Lung (tissue), 12 donors: ENCODE results near the gene CLTA. TPM values are rescaled to one million over a fixed set of nuclear protein-coding genes. Genes with fewer than 3 reads are reported as not detected.

Experiments
- ATAC-seq: fragments of 200-7000 bp; cut with Tn5 transposase; one replicate; pipeline ENCODE4 v1.9.1; 2020; ENCODE audit warnings: moderate number of reproducible peaks; ENCODE audit not compliant: insufficient read depth, low FRiP score
- DNase-seq, 3 donors: peaks; one replicate each; pipeline ENCODE4 v3.0.0-alpha.2; 2013 to 2017
- H3K27ac ChIP-seq, 2 donors: one replicate each; pipeline ENCODE4 v1.5.1; 2013; ENCODE audit warnings: mild to moderate bottlenecking in 2 of 2, moderate library complexity in 2 of 2, control low read depth in 1 of 2, inconsistent platforms in 1 of 2, low read depth in 1 of 2, low read length in 1 of 2
- H3K27me3 ChIP-seq, 3 donors: one replicate each; pipeline ENCODE4 v1.5.1; 2013; ENCODE audit warnings: low read length in 2 of 3; ENCODE audit not compliant: control insufficient read depth in 3 of 3, insufficient read depth in 3 of 3
- H3K36me3 ChIP-seq, 4 donors: one replicate each; pipeline ENCODE4 v1.5.1; 2013; ENCODE audit warnings: low read length in 4 of 4, mild to moderate bottlenecking in 1 of 4, moderate library complexity in 1 of 4; ENCODE audit not compliant: control insufficient read depth in 4 of 4, insufficient read depth in 4 of 4
- H3K4me1 ChIP-seq, 5 donors: one replicate each; pipeline ENCODE4 v1.5.1; 2013; ENCODE audit warnings: low read length in 5 of 5, mild to moderate bottlenecking in 2 of 5, moderate library complexity in 1 of 5; ENCODE audit not compliant: control insufficient read depth in 5 of 5, insufficient read depth in 5 of 5
- H3K4me3 ChIP-seq: one replicate; pipeline ENCODE4 v1.5.1; 2013; ENCODE audit warnings: mild to moderate bottlenecking, control low read depth, moderate library complexity
- H3K9ac ChIP-seq, 2 donors: one replicate each; pipeline ENCODE4 v1.5.1; 2013; ENCODE audit warnings: low read length in 2 of 2, control low read depth in 1 of 2; ENCODE audit not compliant: insufficient read depth in 1 of 2
- H3K9me3 ChIP-seq, 4 donors: one replicate each; pipeline ENCODE4 v1.5.1; 2013; ENCODE audit warnings: low read length in 3 of 4, mild to moderate bottlenecking in 1 of 4, moderate library complexity in 1 of 4; ENCODE audit not compliant: control insufficient read depth in 4 of 4, insufficient read depth in 3 of 4
- WGBS, 2 donors: extraction: QIAGEN DNeasy Blood & Tissue Kit; methylation state at CpG; one replicate each; pipeline ENCODE4 v1.1.7; 2013; 5-methylcytosine and 5-hydroxymethylcytosine counted together
- polyA plus RNA-seq, 2 donors: library from polyadenylated mRNA; stranded (reverse); fragments of 200-250 nt; gene quantifications; one replicate each; pipeline ENCODE4 v1.2.1, GENCODE V29; 2013
- total RNA-seq, 2 donors: library from RNA; depleted of rRNA in 1 of 2; stranded (reverse); fragments of >200 nt in 1 of 2; gene quantifications; one replicate each; pipeline ENCODE4 v1.2.1, GENCODE V29; 2014 to 2021
- TF ChIP-seq, protein P1 (sequence below): IDR thresholded peaks from 2 replicates; pipeline ENCODE4 v1.5.1; 2012; ENCODE audit warnings: mild to moderate bottlenecking; ENCODE audit errors: control extremely low read depth, extremely low read depth
- donor health status: control.
- donor health status: control.
- donor health status: Bipolar disorder and iron deficiency.
- donor health status: healthy.
- donor health status: DM: yes; HTN: yes; CAD: no.

Gene CLTA
- total and polyA plus RNA-seq, 4 donors: 143 to 269 (median 170) TPM

GRCh38 chr9:36189976-36190375, 745 bp upstream of the CLTA start:
- Histone ChIP-seq H3K4me1 (peaks cover 7 to 35% (median 20%) of the 10 kb centered on the region in 5 donors), H3K27ac (peak overlapping the region; percentile 74 to 96), H3K9me3 (no peaks in the 10 kb centered on the region), H3K9ac (peak overlapping the region; percentile 3 to 90), H3K4me3 (no peak overlapping the region), H3K36me3 (peaks cover 0 to 2% (median 0%) of the 10 kb centered on the region in 4 donors), H3K27me3 (peaks cover 0 to 6% (median 0%) of the 10 kb centered on the region in 3 donors)
- DNase-seq (peak in 1 of 3 donors; percentile 37), ATAC-seq (no peak)
- WGBS, 2 donors: 6 to 7% methylated on average over 9 of the region's 9 CpGs
- TF ChIP-seq, protein P1, sequence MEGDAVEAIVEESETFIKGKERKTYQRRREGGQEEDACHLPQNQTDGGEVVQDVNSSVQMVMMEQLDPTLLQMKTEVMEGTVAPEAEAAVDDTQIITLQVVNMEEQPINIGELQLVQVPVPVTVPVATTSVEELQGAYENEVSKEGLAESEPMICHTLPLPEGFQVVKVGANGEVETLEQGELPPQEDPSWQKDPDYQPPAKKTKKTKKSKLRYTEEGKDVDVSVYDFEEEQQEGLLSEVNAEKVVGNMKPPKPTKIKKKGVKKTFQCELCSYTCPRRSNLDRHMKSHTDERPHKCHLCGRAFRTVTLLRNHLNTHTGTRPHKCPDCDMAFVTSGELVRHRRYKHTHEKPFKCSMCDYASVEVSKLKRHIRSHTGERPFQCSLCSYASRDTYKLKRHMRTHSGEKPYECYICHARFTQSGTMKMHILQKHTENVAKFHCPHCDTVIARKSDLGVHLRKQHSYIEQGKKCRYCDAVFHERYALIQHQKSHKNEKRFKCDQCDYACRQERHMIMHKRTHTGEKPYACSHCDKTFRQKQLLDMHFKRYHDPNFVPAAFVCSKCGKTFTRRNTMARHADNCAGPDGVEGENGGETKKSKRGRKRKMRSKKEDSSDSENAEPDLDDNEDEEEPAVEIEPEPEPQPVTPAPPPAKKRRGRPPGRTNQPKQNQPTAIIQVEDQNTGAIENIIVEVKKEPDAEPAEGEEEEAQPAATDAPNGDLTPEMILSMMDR: no peak

DNA sequence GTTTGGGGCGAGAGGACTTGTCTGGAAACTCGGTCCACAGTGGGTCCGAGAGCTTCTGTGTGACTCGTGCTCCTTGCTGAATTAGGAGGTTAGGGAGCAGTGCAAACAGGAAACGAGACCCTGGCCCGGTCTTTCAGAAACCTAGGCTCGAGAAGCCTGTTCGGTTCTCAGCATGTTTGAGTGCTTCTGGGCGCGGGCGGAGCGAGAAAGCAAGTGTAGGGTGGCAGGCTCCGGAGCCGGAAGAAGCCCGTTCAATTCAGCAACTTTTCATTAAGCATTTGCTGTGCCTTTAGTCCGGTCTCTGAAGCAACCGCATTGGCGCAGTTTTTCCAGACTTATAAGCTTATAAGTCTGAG, 547 bp downstream of the CLTA start:
- H3K36me3 ChIP-seq: peaks cover 0 to 2% (median under 1%) of the 10 kb centered on the region in 4 donors
- ATAC-seq (peak; percentile 5), DNase-seq (peak in 2 of 3 donors; percentile 22 to 33)
- TF ChIP-seq, protein P1: no peak
- H3K4me3 ChIP-seq: peak overlapping the region; percentile 92
- WGBS, 2 donors: 1% methylated on average over 18 of the region's 18 CpGs
- H3K9me3 ChIP-seq: no peaks in the 10 kb centered on the region
- H3K27me3 ChIP-seq: peaks cover 0 to 6% (median 0%) of the 10 kb centered on the region in 3 donors
- peaks cover 7 to 39% (median 20%) of the 10 kb centered on the region in 5 donors for H3K4me1 ChIP-seq
- peak overlapping the region; percentile 94 to 98 for H3K27ac ChIP-seq
- peak overlapping the region; percentile 73 to 89 for H3K9ac ChIP-seq

- Histone ChIP-seq H3K36me3 (peaks cover 0 to 3% (median 1%) of the 10 kb centered on the region in 4 donors), H3K4me3 (peak overlapping the region; percentile 92), H3K4me1 (peaks cover 7 to 39% (median 20%) of the 10 kb centered on the region in 5 donors), H3K27me3 (peaks cover 0 to 6% (median 0%) of the 10 kb centered on the region in 3 donors), H3K9me3 (no peaks in the 10 kb centered on the region), H3K9ac (peak overlapping the region; percentile 73 to 89), H3K27ac (no peak overlapping the region)
- 0 to 1% methylated on average over 7 of the region's 7 CpGs for WGBS, 2 donors
- ATAC-seq (no peak), DNase-seq (no peak)
- TF ChIP-seq, protein P1: no peak
Observed at GRCh38 chr9:36191686-36192085, 965 bp downstream of the CLTA start.

DNA sequence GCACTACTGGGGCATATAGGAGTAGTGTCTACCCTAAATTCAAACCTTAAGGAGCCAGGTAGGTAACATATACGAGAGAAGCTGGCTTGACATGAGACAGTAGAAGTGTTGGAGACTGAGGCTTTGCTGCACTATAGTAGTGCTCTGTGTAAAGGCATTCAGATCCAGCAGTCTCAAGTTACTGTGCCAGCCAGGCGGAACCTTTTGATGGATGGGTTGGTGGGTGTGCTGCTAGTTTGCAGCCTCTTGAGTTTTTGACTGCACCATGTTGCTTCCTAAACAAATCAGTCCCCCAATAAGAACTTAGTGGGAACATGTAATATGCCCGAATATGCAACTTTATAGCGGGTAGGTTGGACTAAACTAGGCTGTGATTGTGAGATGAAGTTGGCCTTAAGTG, 1.5 kb downstream of the CLTA start:
- peaks cover 0 to 3% (median 1%) of the 10 kb centered on the region in 4 donors for H3K36me3 ChIP-seq
- no peak for DNase-seq
- peaks cover 0 to 6% (median 0%) of the 10 kb centered on the region in 3 donors for H3K27me3 ChIP-seq
- WGBS, 2 donors: 70 to 78% methylated on average over 4 of the region's 4 CpGs
- H3K4me3 ChIP-seq: no peak overlapping the region
- H3K27ac ChIP-seq: no peak overlapping the region
- no peak for ATAC-seq
- TF ChIP-seq, protein P1: no peak
- H3K9me3 ChIP-seq: no peaks in the 10 kb centered on the region
- peaks cover 7 to 39% (median 20%) of the 10 kb centered on the region in 5 donors for H3K4me1 ChIP-seq
- H3K9ac ChIP-seq: peak overlapping the region; percentile 73 to 89
